Stomach smooth muscle (tissue), 2 donors: ENCODE results near the gene DNAI7.

Source experiments
- H3K27ac ChIP-seq: one replicate; pipeline ENCODE4 v1.7.0; 2013; ENCODE audit warnings: mild to moderate bottlenecking, low read length, inconsistent platforms
- H3K27me3 ChIP-seq, 2 donors: one replicate each; pipeline ENCODE4 v1.7.0; 2013; ENCODE audit warnings: low read length in 2 of 2; ENCODE audit not compliant: insufficient read depth in 2 of 2, control insufficient read depth in 1 of 2
- H3K36me3 ChIP-seq, 2 donors: one replicate each; pipeline ENCODE4 v1.7.0; 2013; ENCODE audit warnings: low read length in 2 of 2; ENCODE audit not compliant: control insufficient read depth in 2 of 2, insufficient read depth in 2 of 2
- H3K4me1 ChIP-seq: one replicate; pipeline ENCODE4 v1.7.0; 2013; ENCODE audit warnings: low read length; ENCODE audit not compliant: control insufficient read depth, insufficient read depth
- H3K4me3 ChIP-seq, 2 donors: one replicate each; pipeline ENCODE4 v1.7.0; 2013; ENCODE audit warnings: low read length in 2 of 2
- H3K9ac ChIP-seq, 2 donors: one replicate each; pipeline ENCODE4 v1.7.0; 2013; ENCODE audit warnings: low read length in 2 of 2, mild to moderate bottlenecking in 1 of 2
- H3K9me3 ChIP-seq, 2 donors: one replicate each; pipeline ENCODE4 v1.7.0; 2013; ENCODE audit warnings: low read length in 2 of 2; ENCODE audit not compliant: control insufficient read depth in 2 of 2
- donor health status: healthy.
- donor health status: Pancreatic carcinoma.

The DNAI7 gene

DNA sequence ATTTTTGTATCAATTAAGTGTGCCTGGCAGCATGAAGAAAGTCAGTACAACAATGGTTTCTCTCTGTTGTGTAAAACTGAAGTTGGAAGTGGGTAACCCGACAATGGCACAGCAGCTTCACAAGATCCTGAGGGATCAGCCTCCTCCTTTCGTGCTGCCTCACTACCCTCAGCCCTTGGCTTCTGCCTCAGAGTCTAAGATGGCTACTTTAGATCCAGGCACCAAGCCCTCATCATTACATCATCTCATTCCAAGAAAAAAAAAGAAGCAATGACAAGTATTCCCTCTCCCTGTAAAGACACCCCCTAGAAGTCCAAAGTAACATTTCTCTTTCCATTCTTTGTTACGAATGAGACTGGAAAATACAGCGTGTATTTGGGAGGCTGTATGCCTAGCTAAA lies 92.6 kb downstream of the DNAI7 start:
- Histone ChIP-seq H3K9me3 (no peaks in the 10 kb centered on the region), H3K4me3 (no peak overlapping the region), H3K9ac (no peak overlapping the region), H3K4me1 (no peaks in the 10 kb centered on the region), H3K27ac (no peak overlapping the region), H3K36me3 (no peaks in the 10 kb centered on the region), H3K27me3 (no peaks in the 10 kb centered on the region)

DNA sequence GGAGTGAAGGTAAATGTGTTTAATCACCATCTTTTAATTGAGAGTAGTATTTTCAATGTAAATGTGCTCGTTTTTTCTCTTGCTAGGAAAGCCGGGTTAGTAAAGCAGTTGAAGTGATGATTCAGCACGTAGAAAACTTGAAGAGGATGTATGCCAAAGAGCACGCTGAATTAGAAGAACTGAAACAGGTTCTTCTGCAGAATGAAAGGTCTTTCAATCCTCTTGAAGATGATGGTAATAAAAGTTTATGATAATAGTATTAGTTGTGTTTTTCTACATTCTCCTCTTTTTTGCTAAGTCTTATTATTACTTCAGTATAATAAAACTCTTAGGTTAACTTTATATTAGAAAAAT lies 93.9 kb downstream of the DNAI7 start:
- Histone ChIP-seq H3K27me3 (no peaks in the 10 kb centered on the region), H3K4me1 (no peaks in the 10 kb centered on the region), H3K9me3 (no peaks in the 10 kb centered on the region), H3K4me3 (no peak overlapping the region), H3K27ac (no peak overlapping the region), H3K36me3 (no peaks in the 10 kb centered on the region), H3K9ac (no peak overlapping the region)

DNA sequence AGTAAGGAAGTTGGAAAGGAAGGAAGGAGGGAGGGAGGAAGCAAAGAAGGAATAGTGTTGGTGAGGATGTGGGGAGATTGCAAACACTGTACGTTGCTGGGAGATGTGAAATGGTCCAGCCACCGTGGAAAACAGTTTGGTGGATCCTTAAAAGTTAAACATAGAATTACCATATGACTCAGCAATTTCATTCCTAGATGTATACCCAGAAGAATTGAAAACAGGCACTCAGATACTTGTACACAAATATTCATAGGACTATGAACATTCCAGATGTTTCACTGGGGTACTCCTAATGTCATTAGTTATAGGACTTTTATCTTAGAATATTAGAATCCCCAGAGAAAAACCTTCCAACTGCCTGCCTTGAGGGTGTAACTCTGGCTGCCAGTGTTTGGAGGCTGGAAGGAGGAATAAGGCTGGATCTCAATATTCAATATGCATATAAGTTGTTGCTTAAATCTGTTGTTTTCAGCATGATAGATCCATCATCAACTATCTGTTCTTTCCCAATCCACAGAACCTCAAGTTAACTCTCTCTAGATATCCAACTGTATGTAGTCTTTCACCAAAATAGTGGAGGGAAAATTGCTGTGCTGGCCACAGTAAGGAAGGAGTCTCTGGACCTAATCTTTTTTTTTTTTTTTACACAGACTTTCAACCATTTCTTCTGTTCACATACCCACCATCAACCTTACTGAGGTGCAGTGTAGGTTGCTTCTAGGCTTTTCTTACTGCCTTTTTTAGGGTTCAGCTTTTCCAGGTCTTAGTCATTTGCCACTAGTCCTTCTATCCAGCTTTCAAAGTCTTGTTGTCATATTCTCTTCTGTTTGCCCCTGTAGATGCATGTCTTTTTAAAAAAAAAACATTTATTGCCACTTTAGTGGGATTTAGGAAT lies 94.5 kb downstream of the DNAI7 start:
- Histone ChIP-seq H3K9ac (no peak overlapping the region), H3K27ac (no peak overlapping the region)

DNA sequence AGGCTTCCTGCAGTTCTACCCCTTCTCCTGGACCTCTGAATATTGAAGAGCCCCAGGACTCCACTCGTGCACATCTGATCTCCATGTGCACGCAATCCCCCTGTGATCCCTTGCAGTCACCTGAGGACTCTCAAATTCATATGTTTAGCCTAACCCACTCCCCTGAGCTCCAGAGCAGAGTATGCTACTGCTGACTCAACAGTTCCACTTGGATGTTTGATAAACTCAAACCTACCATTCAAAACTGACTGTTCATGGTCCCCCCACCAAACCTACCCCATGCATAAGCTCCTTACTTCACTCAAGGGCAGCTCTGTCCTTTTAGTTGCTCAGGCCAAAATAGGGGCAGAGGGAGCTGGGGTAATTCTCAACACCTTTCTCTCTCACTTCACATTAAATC lies 96.0 kb downstream of the DNAI7 start:
- H3K4me3 ChIP-seq, result no peak overlapping the region
- no peaks in the 10 kb centered on the region for H3K27me3 ChIP-seq
- H3K9me3 ChIP-seq, result no peaks in the 10 kb centered on the region
- no peaks in the 10 kb centered on the region for H3K36me3 ChIP-seq
- H3K27ac ChIP-seq, result no peak overlapping the region
- H3K9ac ChIP-seq, result no peak overlapping the region
- no peaks in the 10 kb centered on the region for H3K4me1 ChIP-seq

More for the DNA sequence above, 94.5 kb downstream of the DNAI7 start:
- no peaks in the 10 kb centered on the region for H3K27me3 ChIP-seq
- no peaks in the 10 kb centered on the region for H3K4me1 ChIP-seq
- H3K4me3 ChIP-seq, result no peak overlapping the region
- H3K36me3 ChIP-seq, result no peaks in the 10 kb centered on the region
- no peaks in the 10 kb centered on the region for H3K9me3 ChIP-seq

DNA sequence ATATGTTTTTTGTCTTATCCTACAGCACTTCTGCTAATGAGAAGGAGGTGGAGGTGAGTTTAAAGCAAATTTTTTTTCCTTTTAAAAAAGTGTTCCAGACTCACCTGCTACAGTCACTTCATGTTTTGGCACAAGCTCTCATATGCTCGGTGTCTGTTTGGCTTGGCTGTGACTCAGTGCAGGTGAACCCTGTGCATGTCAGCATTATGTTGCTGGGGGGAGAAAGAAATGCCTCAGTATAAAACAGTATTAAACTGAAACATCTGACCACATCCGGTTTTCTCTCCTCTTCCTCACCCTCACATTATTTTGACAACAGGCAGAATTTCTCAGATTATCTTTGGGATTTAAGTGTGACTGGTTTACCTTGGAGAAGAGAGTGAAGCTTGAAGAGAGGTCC lies 105.2 kb downstream of the DNAI7 start:
- Histone ChIP-seq H3K36me3 (no peaks in the 10 kb centered on the region), H3K27ac (no peak overlapping the region)

DNA sequence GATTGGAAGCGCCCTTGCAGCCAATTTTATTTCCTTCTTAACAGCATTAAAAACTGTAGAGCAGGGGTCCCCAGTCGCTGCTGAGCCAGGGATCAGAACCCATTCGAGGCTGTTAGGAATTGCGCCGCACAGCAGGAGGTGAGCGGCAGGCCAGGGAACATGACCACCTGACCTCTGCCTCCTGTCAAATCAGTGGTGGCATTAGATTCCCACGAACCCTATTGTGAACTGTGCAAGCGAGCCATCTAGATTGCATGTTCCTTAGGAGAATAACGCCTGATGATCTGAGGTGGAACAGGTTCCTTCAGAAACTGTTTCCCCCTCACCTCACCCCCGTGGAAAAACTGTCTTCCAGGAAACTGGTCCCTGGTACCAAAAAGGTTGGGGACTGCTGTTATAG lies 107.4 kb downstream of the DNAI7 start:
- H3K4me1 ChIP-seq, result no peaks in the 10 kb centered on the region
- no peak overlapping the region for H3K4me3 ChIP-seq
- H3K27ac ChIP-seq, result no peak overlapping the region
- H3K9me3 ChIP-seq, result no peaks in the 10 kb centered on the region
- no peaks in the 10 kb centered on the region for H3K36me3 ChIP-seq
- no peaks in the 10 kb centered on the region for H3K27me3 ChIP-seq
- H3K9ac ChIP-seq, result no peak overlapping the region

More for the DNA sequence above, 105.2 kb downstream of the DNAI7 start:
- H3K9me3 ChIP-seq, result no peaks in the 10 kb centered on the region
- H3K27me3 ChIP-seq, result no peaks in the 10 kb centered on the region
- no peaks in the 10 kb centered on the region for H3K4me1 ChIP-seq
- no peak overlapping the region for H3K9ac ChIP-seq
- H3K4me3 ChIP-seq, result no peak overlapping the region

DNA sequence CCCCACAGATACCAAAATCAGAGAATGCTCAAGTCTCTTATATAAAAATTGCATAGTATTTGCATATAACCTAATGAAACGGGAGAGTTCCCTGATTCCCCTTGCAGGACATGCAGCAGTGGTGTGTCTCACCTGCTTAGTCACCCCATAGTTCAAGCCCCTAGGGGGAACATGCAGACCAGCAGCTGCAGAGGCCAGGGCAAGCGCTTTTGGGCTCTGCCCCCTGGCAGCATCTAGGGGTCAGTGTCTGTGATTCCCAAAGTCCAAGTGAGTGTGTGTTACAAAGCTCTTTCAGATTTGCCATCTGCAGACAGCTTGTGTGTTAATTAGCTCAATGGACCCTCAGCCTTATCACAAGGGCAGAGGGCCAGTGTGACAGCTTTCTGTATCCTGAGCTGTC lies 110.1 kb downstream of the DNAI7 start:
- no peaks in the 10 kb centered on the region for H3K9me3 ChIP-seq
- H3K9ac ChIP-seq, result no peak overlapping the region
- H3K36me3 ChIP-seq, result no peaks in the 10 kb centered on the region
- H3K27ac ChIP-seq, result no peak overlapping the region
- H3K4me3 ChIP-seq, result no peak overlapping the region
- no peaks in the 10 kb centered on the region for H3K27me3 ChIP-seq
- H3K4me1 ChIP-seq, result no peaks in the 10 kb centered on the region

DNA sequence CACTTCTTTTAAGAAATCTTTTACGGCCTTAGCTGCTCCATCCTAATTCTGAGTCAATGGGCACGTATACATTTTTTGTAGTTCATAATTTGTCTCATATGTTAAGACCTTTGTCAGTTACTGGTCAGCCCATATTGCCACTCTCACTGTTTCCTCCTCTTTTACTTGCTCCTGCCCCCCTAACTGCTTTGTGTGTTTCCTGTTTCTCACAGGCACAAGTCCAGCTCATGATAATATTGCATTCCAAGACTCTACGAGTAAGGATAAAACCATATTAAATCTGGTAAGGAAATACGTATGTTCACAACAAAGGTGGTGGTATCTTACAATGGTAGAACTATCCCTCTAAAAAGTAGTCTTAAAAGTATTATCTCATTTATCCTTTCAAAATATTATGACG lies 111.7 kb downstream of the DNAI7 start:
- Histone ChIP-seq H3K36me3 (no peaks in the 10 kb centered on the region), H3K4me1 (no peaks in the 10 kb centered on the region), H3K27me3 (no peaks in the 10 kb centered on the region), H3K4me3 (no peak overlapping the region), H3K27ac (no peak overlapping the region), H3K9me3 (no peaks in the 10 kb centered on the region), H3K9ac (no peak overlapping the region)

DNA sequence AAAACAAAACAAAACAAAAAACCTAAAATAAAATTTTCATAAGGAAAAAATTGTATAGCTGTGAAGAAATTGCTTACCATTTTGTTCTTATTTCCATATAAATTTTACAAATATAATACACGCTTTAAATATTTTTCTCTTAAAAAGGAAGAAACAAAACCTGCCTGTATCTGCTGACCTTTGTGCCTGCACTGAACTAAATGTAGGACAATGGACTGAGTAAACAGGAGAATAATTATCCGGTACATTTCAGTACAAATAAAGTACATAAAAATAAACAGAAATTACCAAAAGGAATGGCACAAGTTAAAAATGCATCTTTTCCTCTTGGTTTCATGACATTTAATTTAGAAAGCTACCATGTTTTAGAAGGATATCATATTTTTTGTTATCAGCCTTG lies 112.3 kb downstream of the DNAI7 start:
- no peak overlapping the region for H3K27ac ChIP-seq
- no peaks in the 10 kb centered on the region for H3K9me3 ChIP-seq
- no peak overlapping the region for H3K4me3 ChIP-seq
- H3K4me1 ChIP-seq, result no peaks in the 10 kb centered on the region
- no peaks in the 10 kb centered on the region for H3K27me3 ChIP-seq
- no peak overlapping the region for H3K9ac ChIP-seq
- H3K36me3 ChIP-seq, result no peaks in the 10 kb centered on the region

DNA sequence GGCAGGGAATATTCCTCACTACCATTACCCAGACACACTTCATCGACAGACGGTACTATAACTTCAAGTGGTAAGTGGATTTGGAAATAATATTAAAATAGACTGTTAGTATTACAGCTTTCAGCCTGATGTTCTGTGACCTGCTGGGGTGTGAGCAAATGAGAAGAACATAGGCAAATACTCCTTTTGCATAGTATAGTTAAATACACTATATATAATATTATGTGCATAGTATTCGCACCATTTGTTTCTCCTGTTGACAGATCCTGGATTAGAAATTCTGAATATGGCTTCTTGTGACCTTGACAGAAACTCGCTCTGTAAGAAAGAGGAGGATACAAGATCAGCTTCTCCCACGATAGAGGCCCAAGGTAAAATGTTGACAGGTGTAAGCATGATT lies 115.6 kb downstream of the DNAI7 start:
- no peaks in the 10 kb centered on the region for H3K27me3 ChIP-seq
- no peak overlapping the region for H3K27ac ChIP-seq
- no peaks in the 10 kb centered on the region for H3K4me1 ChIP-seq
- H3K9ac ChIP-seq, result no peak overlapping the region
- H3K9me3 ChIP-seq, result no peaks in the 10 kb centered on the region
- no peaks in the 10 kb centered on the region for H3K36me3 ChIP-seq
- no peak overlapping the region for H3K4me3 ChIP-seq

DNA sequence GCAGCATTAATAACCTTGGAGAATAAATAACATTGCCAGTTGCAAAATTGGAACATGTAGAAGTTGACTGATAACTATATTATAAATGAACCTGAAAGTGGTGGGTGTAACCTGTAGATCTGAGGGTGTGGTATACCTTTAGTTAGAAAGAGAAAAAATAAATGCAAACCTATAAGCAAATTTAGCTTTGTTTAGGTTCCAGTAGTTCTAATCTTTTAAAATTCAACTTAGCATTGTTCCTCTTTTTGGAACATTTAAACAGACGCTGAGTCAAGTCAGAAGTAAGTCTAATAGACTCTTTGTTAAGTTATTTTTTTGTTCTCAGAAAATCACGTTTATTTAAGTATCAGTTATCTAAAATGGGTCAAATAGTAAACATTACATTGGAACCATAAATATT lies 120.0 kb downstream of the DNAI7 start:
- Histone ChIP-seq H3K4me1 (no peaks in the 10 kb centered on the region), H3K27me3 (no peaks in the 10 kb centered on the region), H3K9me3 (no peaks in the 10 kb centered on the region), H3K27ac (no peak overlapping the region), H3K4me3 (no peak overlapping the region), H3K36me3 (no peaks in the 10 kb centered on the region), H3K9ac (no peak overlapping the region)
